ENCODE measurements around the gene ROS1.

The ROS1 gene

GRCh38 chr6:117306227-117306790 lies 119.4 kb downstream of the ROS1 start:
- no peak for DNase-seq

GRCh38 chr6:117304446-117304845 lies 121.3 kb downstream of the ROS1 start:
- DNase-seq, result no peak

- DNase-seq, result no peak
Observed at GRCh38 chr6:117303323-117303722, 122.4 kb downstream of the ROS1 start.

GRCh38 chr6:117298941-117299340 lies 126.8 kb downstream of the ROS1 start:
- DNase-seq, result peak; percentile 26

- no peak for DNase-seq
Observed at GRCh38 chr6:117290173-117290846, 135.4 kb downstream of the ROS1 start.

GRCh38 chr6:117288083-117288715 lies 137.5 kb downstream of the ROS1 start:
- no peak for DNase-seq

- peak; percentile 18 for DNase-seq
Observed at GRCh38 chr6:117280922-117281321, 144.8 kb downstream of the ROS1 start.

GRCh38 chr6:117276778-117277316 lies 148.9 kb downstream of the ROS1 start:
- no peak for DNase-seq

GRCh38 chr6:117275711-117276110 lies 150.0 kb downstream of the ROS1 start:
- no peak for DNase-seq

- no peak for DNase-seq
Observed at GRCh38 chr6:117275205-117275604, 150.5 kb downstream of the ROS1 start.

GRCh38 chr6:117272891-117273290 lies 152.9 kb downstream of the ROS1 start:
- DNase-seq, result no peak

GRCh38 chr6:117272032-117272866 lies 153.5 kb downstream of the ROS1 start:
- DNase-seq, result no peak

- DNase-seq, result no peak
Observed at GRCh38 chr6:117270843-117271507, 154.8 kb downstream of the ROS1 start.

- DNase-seq, result peak; percentile 25
Observed at GRCh38 chr6:117270055-117270842, 155.5 kb downstream of the ROS1 start.

- DNase-seq, result no peak
Observed at GRCh38 chr6:117269638-117270054, 156.1 kb downstream of the ROS1 start.

- no peak for DNase-seq
Observed at GRCh38 chr6:117268924-117269323, 156.8 kb downstream of the ROS1 start.

- DNase-seq, result no peak
Observed at GRCh38 chr6:117267766-117268534, 157.8 kb downstream of the ROS1 start.

GRCh38 chr6:117267054-117267347 lies 158.7 kb downstream of the ROS1 start:
- no peak for DNase-seq

GRCh38 chr6:117266257-117267053 lies 159.3 kb downstream of the ROS1 start:
- no peak for DNase-seq

Measured in EL (cell line).